ENCODE data around the gene ACSF2. TPM values are rescaled to one million over a fixed set of nuclear protein-coding genes. Genes with fewer than 3 reads are reported as not detected.

Gene ACSF2
- total and polyA plus RNA-seq, 8 donors = 16.1 to 172 (median 67.9) TPM

GRCh38 chr17:50505591-50506130, 79.6 kb downstream of the ACSF2 start:
- intact Hi-C loops (cut with DNase I; ENCODE audit: low total_unique reads) = no loop called here
- peaks cover 11 to 22% (median 17%) of the 10 kb centered on the region in 4 donors for H3K4me1 ChIP-seq
- H3K9me3 ChIP-seq = no peaks in the 10 kb centered on the region
- H3K4me3 ChIP-seq = no peak overlapping the region
- H3K27me3 ChIP-seq = no peaks in the 10 kb centered on the region
- WGBS, 5 donors = 55 to 63% (median 58%) methylated on average over 7 of the region's 7 CpGs
- H3K27ac ChIP-seq = peak overlapping the region in 2 of 5 donors; percentile 6 to 13
- DNase-seq = no peak
- no peak for TF ChIP-seq POLR2AphosphoS5 (IDR thresholded peaks at IDR 0.05)
- TF ChIP-seq CTCF (IDR thresholded peaks at IDR 0.05) = no peak
- TF ChIP-seq EP300 (IDR thresholded peaks at IDR 0.05) = no peak
- TF ChIP-seq POLR2A (IDR thresholded peaks at IDR 0.05) = no peak
- H3K36me3 ChIP-seq = no peaks in the 10 kb centered on the region

- no peak for DNase-seq
Observed at GRCh38 chr17:50506298-50506697, 80.3 kb downstream of the ACSF2 start.

GRCh38 chr17:50507871-50508572, 82.0 kb downstream of the ACSF2 start, which contains the start of gene MYCBPAP:
Gene MYCBPAP, plus strand, starts transcription at chr17:50508439. Its CDS starts 236 bp downstream, at chr17:50508675.
- DNase-seq = peak; percentile 87 to 96
- Histone ChIP-seq H3K4me3 (peak within 1 kb of the TSS; percentile 57 to 63 (median 60)), H3K4me1 (peaks cover 11 to 31% (median 18%) of the 10 kb centered on the region in 4 donors), H3K36me3 (no peaks in the 10 kb centered on the region), H3K27me3 (no peaks in the 10 kb centered on the region), H3K27ac (peak within 1 kb of the TSS; percentile 37 to 89 (median 75)), H3K9me3 (no peaks in the 10 kb centered on the region)
- 9 to 24% (median 12%) methylated on average over 16 to 66 of the region's 66 CpGs for WGBS, 5 donors
- TF ChIP-seq POLR2AphosphoS5 (IDR thresholded peaks at IDR 0.05) = peak; percentile 38 to 63 (median 49)
- no peak for TF ChIP-seq EP300 (IDR thresholded peaks at IDR 0.05)
- no peak for TF ChIP-seq POLR2A (IDR thresholded peaks at IDR 0.05)
- intact Hi-C loops (cut with DNase I; ENCODE audit: low total_unique reads) = no loop called here

More at GRCh38 chr17:50506298-50506697, 80.3 kb downstream of the ACSF2 start:
- no peaks in the 10 kb centered on the region for H3K36me3 ChIP-seq
- peaks cover 11 to 27% (median 18%) of the 10 kb centered on the region in 4 donors for H3K4me1 ChIP-seq
- no peak overlapping the region for H3K4me3 ChIP-seq
- H3K27ac ChIP-seq = peak overlapping the region in 1 of 5 donors; percentile 13
- H3K9me3 ChIP-seq = no peaks in the 10 kb centered on the region
- TF ChIP-seq EP300 (IDR thresholded peaks at IDR 0.05) = no peak
- H3K27me3 ChIP-seq = no peaks in the 10 kb centered on the region
- intact Hi-C loops (cut with DNase I; ENCODE audit: low total_unique reads) = no loop called here
- WGBS, 5 donors = 79 to 93% (median 87%) methylated on average over 4 to 7 of the region's 7 CpGs

- intact Hi-C loops (cut with DNase I; ENCODE audit: low total_unique reads) = no loop called here
- 25 to 41% (median 35%) methylated on average over 24 to 32 of the region's 32 CpGs for WGBS, 5 donors
- Histone ChIP-seq H3K4me1 (peaks cover 11 to 37% (median 21%) of the 10 kb centered on the region in 4 donors), H3K36me3 (no peaks in the 10 kb centered on the region), H3K9me3 (no peaks in the 10 kb centered on the region), H3K27ac (peak overlapping the region; percentile 37 to 89 (median 75)), H3K27me3 (no peaks in the 10 kb centered on the region), H3K4me3 (peak overlapping the region; percentile 57 to 63 (median 60))
- DNase-seq = peak in 1 of 2 donors; percentile 42
- TF ChIP-seq POLR2AphosphoS5 (IDR thresholded peaks at IDR 0.05) = no peak
- no peak for TF ChIP-seq POLR2A (IDR thresholded peaks at IDR 0.05)
- peak in 1 of 7 experiments; percentile 20 for TF ChIP-seq CTCF (IDR thresholded peaks at IDR 0.05)
Observed at GRCh38 chr17:50508573-50509460, 82.8 kb downstream of the ACSF2 start.

GRCh38 chr17:50511058-50511457, 85.0 kb downstream of the ACSF2 start:
- peak in 1 of 2 donors; percentile 73 for DNase-seq
- WGBS, 5 donors = 30 to 58% (median 46%) methylated on average over 3 of the region's 3 CpGs
- H3K27ac ChIP-seq = peak overlapping the region; percentile 19 to 66 (median 52)
- TF ChIP-seq CTCF (IDR thresholded peaks at IDR 0.05) (no peak), POLR2AphosphoS5 (IDR thresholded peaks at IDR 0.05) (no peak), EP300 (IDR thresholded peaks at IDR 0.05) (no peak), POLR2A (IDR thresholded peaks at IDR 0.05) (no peak)
- no peak overlapping the region for H3K4me3 ChIP-seq
- H3K4me1 ChIP-seq = peaks cover 11 to 39% (median 21%) of the 10 kb centered on the region in 4 donors
- no peaks in the 10 kb centered on the region for H3K36me3 ChIP-seq
- intact Hi-C loops (cut with DNase I; ENCODE audit: low total_unique reads) = no loop called here
- H3K9me3 ChIP-seq = no peaks in the 10 kb centered on the region
- H3K27me3 ChIP-seq = no peaks in the 10 kb centered on the region
